IMR-90 (cell line): ENCODE results near the gene MEGF11. TPM values are rescaled to one million over a fixed set of nuclear protein-coding genes. Genes with fewer than 3 reads are reported as not detected.

ENCODE experiments used
- ATAC-seq: fragments of 200-7000 bp; cut with Tn5 transposase; 2 replicates; pipeline ENCODE4 v1.9.1; 2020; ENCODE audit warnings: low read depth, mild to moderate bottlenecking, moderate library complexity
- BruUV-seq: library from RNA; stranded (reverse); fragments of 400-500 nt; replicated peaks from 2 replicates; lab custom pipeline; 2021; lab: Mats Ljungman, UMichigan
- CTCF ChIA-PET: fragments of 300-600 bp; formaldehyde crosslinking; extraction: SDS; loops from one replicate; lab custom pipeline; 2021; ENCODE audit warnings: antibody characterized with exemption; lab: Yijun Ruan, JAX
- POLR2A ChIA-PET: fragments of 300-600 bp; sonication (Branson Sonifier 250); formaldehyde crosslinking; loops from one replicate; lab custom pipeline; 2022; ENCODE audit warnings: antibody characterized with exemption; ENCODE audit not compliant: unreplicated experiment; lab: Charles Lee
- DNase-seq: peaks from one replicate; pipeline ENCODE4 v3.0.0; 2013
- H2AFZ ChIP-seq: replicated peaks from 2 replicates; pipeline ENCODE3; 2013; ENCODE audit warnings: low read length, mild to moderate bottlenecking; ENCODE audit not compliant: poor library complexity
- H2AK5ac ChIP-seq: 2 replicates; pipeline ENCODE4 v1.6.1; 2013; ENCODE audit warnings: low read depth, low read length, inconsistent platforms
- H2AK9ac ChIP-seq: replicated peaks from 2 replicates; pipeline ENCODE3; 2013; ENCODE audit warnings: mild to moderate bottlenecking, low read depth, low read length, moderate library complexity; ENCODE audit not compliant: poor library complexity
- H2BK120ac ChIP-seq: 2 replicates; pipeline ENCODE4 v1.6.1; 2013; ENCODE audit warnings: low read depth, low read length, inconsistent platforms
- H2BK15ac ChIP-seq: 3 replicates; pipeline ENCODE4 v1.6.1; 2013; ENCODE audit warnings: low read depth, low read length, inconsistent platforms
- H2BK20ac ChIP-seq: 2 replicates; pipeline ENCODE4 v1.6.1; 2013; ENCODE audit warnings: low read depth, mild to moderate bottlenecking, inconsistent platforms, low read length, moderate library complexity
- H2BK5ac ChIP-seq: 2 replicates; pipeline ENCODE4 v1.6.1; 2013; ENCODE audit warnings: mild to moderate bottlenecking, low read depth, low read length, inconsistent platforms; ENCODE audit not compliant: poor library complexity, severe bottlenecking
- H3K14ac ChIP-seq: replicated peaks from 2 replicates; pipeline ENCODE4 v1.6.1; 2013; ENCODE audit warnings: low read depth, low read length, inconsistent platforms
- H3K18ac ChIP-seq: 2 replicates; pipeline ENCODE4 v1.6.1; 2013; ENCODE audit warnings: low read depth, low read length, control low read depth
- H3K23ac ChIP-seq: 2 replicates; pipeline ENCODE4 v1.6.1; 2013; ENCODE audit warnings: low read depth, low read length, inconsistent platforms
- H3K27ac ChIP-seq: 2 replicates; pipeline ENCODE4 v1.5.1; 2013; ENCODE audit warnings: mild to moderate bottlenecking, control low read depth, low read length; ENCODE audit not compliant: insufficient read depth
- H3K27me3 ChIP-seq: 2 replicates; pipeline ENCODE4 v1.6.1; 2013; ENCODE audit warnings: low read length; ENCODE audit not compliant: control insufficient read depth, insufficient read depth
- H3K36me3 ChIP-seq: 2 replicates; pipeline ENCODE4 v1.6.1; 2013; ENCODE audit warnings: low read length, mixed read lengths; ENCODE audit not compliant: control insufficient read depth, insufficient read depth
- H3K4ac ChIP-seq: 2 replicates; pipeline ENCODE4 v1.6.1; 2013; ENCODE audit warnings: low read depth, low read length, inconsistent platforms
- H3K4me1 ChIP-seq: 2 replicates; pipeline ENCODE4 v1.6.1; 2013; ENCODE audit warnings: low read length, mixed read lengths; ENCODE audit not compliant: control insufficient read depth, insufficient read depth
- H3K4me2 ChIP-seq: 2 replicates; pipeline ENCODE4 v1.6.1; 2013; ENCODE audit warnings: low read depth, mild to moderate bottlenecking, control low read depth, low read length, moderate library complexity
- H3K4me3 ChIP-seq: 2 replicates; pipeline ENCODE4 v1.5.1; 2013; ENCODE audit warnings: low read depth, mild to moderate bottlenecking, control low read depth, low read length, moderate library complexity; ENCODE audit not compliant: insufficient read depth
- H3K56ac ChIP-seq: 2 replicates; pipeline ENCODE4 v1.6.1; 2013; ENCODE audit warnings: low read length, inconsistent platforms; ENCODE audit not compliant: insufficient read depth; ENCODE audit errors: extremely low read depth
- H3K79me1 ChIP-seq, 2 experiments: 2 replicates each; pipeline ENCODE4 v1.6.1; 2013; ENCODE audit warnings: low read length in 2 of 2, inconsistent platforms in 1 of 2, low read depth in 1 of 2
- H3K9ac ChIP-seq: 2 replicates; pipeline ENCODE4 v1.6.1; 2013; ENCODE audit warnings: low read depth, low read length, control low read depth
- H3K9me1 ChIP-seq: 2 replicates; pipeline ENCODE4 v1.6.1; 2013; ENCODE audit warnings: low read length, inconsistent platforms; ENCODE audit not compliant: insufficient read depth
- H3K9me3 ChIP-seq: 2 replicates; pipeline ENCODE4 v1.6.1; 2013; ENCODE audit warnings: low read length; ENCODE audit not compliant: control insufficient read depth, insufficient read depth
- H4K20me1 ChIP-seq: 2 replicates; pipeline ENCODE4 v1.6.1; 2013; ENCODE audit warnings: low read length, inconsistent platforms; ENCODE audit not compliant: insufficient read depth
- H4K5ac ChIP-seq: 2 replicates; pipeline ENCODE4 v1.6.1; 2013; ENCODE audit warnings: mild to moderate bottlenecking, low read depth, low read length, control low read depth
- H4K8ac ChIP-seq, 2 experiments: 2 replicates each; pipeline ENCODE4 v1.6.1; 2013; ENCODE audit warnings: low read depth in 2 of 2, low read length in 2 of 2, control low read depth in 1 of 2, inconsistent platforms in 1 of 2
- H4K91ac ChIP-seq: 2 replicates; pipeline ENCODE4 v1.6.1; 2013; ENCODE audit warnings: low read depth, low read length, inconsistent platforms; ENCODE audit not compliant: insufficient read depth
- BHLHE40 ChIP-seq: fragments of 150-350 bp; IDR thresholded peaks from 2 replicates; pipeline ENCODE4 v1.6.1; 2016; ENCODE audit warnings: mild to moderate bottlenecking, low read depth, low read length
- MAFK ChIP-seq: IDR thresholded peaks from 2 replicates; pipeline ENCODE4 v1.6.1; 2012; ENCODE audit warnings: low read depth, low read length, improper control_type of control experiment
- MXI1 ChIP-seq: IDR thresholded peaks from 2 replicates; pipeline ENCODE4 v1.6.1; 2012; ENCODE audit warnings: low read depth, mild to moderate bottlenecking, low read length, moderate library complexity, borderline replicate concordance
- WGBS, 2 experiments: methylation state at CpG; one replicate each; pipeline versions ENCODE4 v1.1.5 to v1.1.7; 2013; ENCODE audit warnings: missing lambda C conversion rate in 2 of 2; ENCODE audit not compliant: insufficient read length in 1 of 2; ENCODE audit errors: extremely low coverage in 2 of 2; 5-methylcytosine and 5-hydroxymethylcytosine counted together
- dilution Hi-C: fragments of 300-500 bp; cut with HindIII; formaldehyde crosslinking; loops from one replicate; pipeline ENCODE4 v1.14.3; 2018; ENCODE audit warnings: low sequenced_read_pairs; ENCODE audit not compliant: unreplicated experiment
- in situ Hi-C: fragments of 300-500 bp; cut with MboI; formaldehyde crosslinking; loops from 3 replicates; pipeline ENCODE4 v1.14.3; 2019; ENCODE audit warnings: low sequenced_read_pairs, inconsistent platforms, mixed read lengths
- intact Hi-C: fragments of 100-400 bp; cut with micrococcal nuclease; formaldehyde crosslinking; loops from 2 replicates; pipeline ENCODE4 v1.10.0; 2022
- polyA plus RNA-seq, 3 experiments: library from polyadenylated mRNA; depleted of rRNA; stranded (reverse); fragments of >200 nt; gene quantifications; 2 replicates each; pipeline ENCODE4 v1.2.3, GENCODE V29; 2012; ENCODE audit warnings: low replicate concordance in 1 of 3
- total RNA-seq: library from RNA; depleted of rRNA; stranded (reverse); fragments of >200 nt; gene quantifications from 2 replicates; pipeline ENCODE4 v1.2.3, GENCODE V29; 2012

Gene MEGF11
- total and polyA plus RNA-seq, 2 of the 4 experiments (the other 2 are of a cell fraction): not detected

- Histone ChIP-seq H2AFZ (no peak overlapping the region), H4K91ac (no peak overlapping the region), H4K20me1 (no peaks in the 10 kb centered on the region), H3K4me3 (no peak overlapping the region), H3K9ac (no peak overlapping the region), H3K23ac (no peak overlapping the region), H3K27ac (no peak overlapping the region), H3K56ac (no peak overlapping the region), H3K36me3 (no peaks in the 10 kb centered on the region), H3K27me3 (peaks cover 50% of the 10 kb centered on the region), H2BK15ac (no peak overlapping the region), H2AK9ac (no peak overlapping the region), H3K4ac (no peak overlapping the region), H3K4me1 (no peaks in the 10 kb centered on the region), H2BK5ac (no peak overlapping the region), H2BK120ac (no peak overlapping the region), H2BK20ac (no peak overlapping the region), H3K18ac (no peak overlapping the region), H3K9me1 (0 out of 2 replicates have a peak, but pooled peaks cover 3% of the 10 kb centered on the region), H3K9me3 (no peaks in the 10 kb centered on the region), H4K8ac (no peak overlapping the region), H3K14ac (no peak overlapping the region), H3K79me1 (no peaks in the 10 kb centered on the region), H3K4me2 (no peak overlapping the region), H2AK5ac (no peak overlapping the region), H4K5ac (no peak overlapping the region)
- in situ Hi-C loops (loop anchor here (5.0 kb wide), 1 partner anchor 305 kb away; no protein-coding TSS in a partner anchor), intact Hi-C loops (no loop called here), dilution Hi-C loops (no loop called here)
- ChIA-PET POLR2A (no interaction called here), CTCF (no interaction called here)
- 18% methylated on average over 8 of the region's 9 CpGs; no CpG with 5 or more reads in 1 of the 2 experiments for WGBS, 2 experiments
- DNase-seq (no peak), ATAC-seq (no peak)
- TF ChIP-seq BHLHE40: no peak
- no peak for TF ChIP-seq MXI1
- TF ChIP-seq MAFK: no peak
- BruUV-seq: no TSS peak
Measured at GRCh38 chr15:65982627-65983322, 270.8 kb downstream of the MEGF11 start.
